GM18858 (cell line): ENCODE results near the gene NPSR1.
A peak's percentile ranks its signal among the peaks of the same experiment; 100 is the strongest.
"Not testable (repeated sequence)": the region's sequence is repeated elsewhere in the genome, so short reads cannot be mapped to it uniquely, and the experiment has no call there.

ENCODE experiments used
- ATAC-seq: cut with Tn5 transposase; IDR thresholded peaks from one replicate; pipeline ENCODE4 v1.9.1; 2021; ENCODE audit not compliant: unreplicated experiment

NPSR1 gene

DNA sequence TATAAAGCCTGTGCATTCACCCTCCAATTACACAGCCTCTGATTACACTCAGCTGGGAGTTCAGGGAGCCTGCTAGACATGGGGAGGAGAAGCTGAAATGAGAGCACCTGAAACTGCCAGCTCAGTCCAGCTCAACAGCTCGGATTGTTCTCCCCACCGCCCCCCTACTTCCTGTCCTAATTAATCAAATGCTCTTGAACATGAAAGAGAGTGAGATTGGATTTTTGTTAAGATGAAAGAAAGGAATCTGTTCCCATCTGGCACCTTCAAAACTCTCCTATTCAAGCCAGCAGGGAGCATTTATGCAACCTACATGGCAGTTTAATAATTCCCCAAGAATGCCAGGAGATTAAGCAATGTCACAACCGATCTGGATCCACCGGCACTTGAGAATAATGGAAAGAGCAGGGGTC lies 98.0 kb downstream of the NPSR1 start:
- no peak for ATAC-seq

DNA sequence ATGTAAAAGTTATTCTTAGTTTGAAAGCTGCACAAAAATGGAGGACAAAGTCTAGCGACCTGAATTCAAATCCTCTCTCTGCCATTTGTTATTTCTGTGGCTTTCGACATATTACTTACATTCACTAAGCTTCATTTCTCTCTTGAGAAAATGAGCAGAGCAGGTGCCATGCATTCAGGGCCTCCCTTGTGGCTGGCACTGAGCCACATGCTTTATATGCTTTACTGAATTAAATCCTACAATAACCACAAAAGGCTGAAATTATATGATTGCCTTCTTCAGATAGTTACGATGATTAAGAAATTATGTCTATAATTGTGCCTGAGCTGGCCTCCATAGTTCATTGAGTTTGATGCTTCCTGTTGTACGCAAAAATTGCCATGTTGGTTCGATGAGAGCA lies 98.7 kb downstream of the NPSR1 start:
- ATAC-seq = no peak

GRCh38 chr7:34757570-34758110 lies 99.6 kb downstream of the NPSR1 start:
- no peak for ATAC-seq

DNA sequence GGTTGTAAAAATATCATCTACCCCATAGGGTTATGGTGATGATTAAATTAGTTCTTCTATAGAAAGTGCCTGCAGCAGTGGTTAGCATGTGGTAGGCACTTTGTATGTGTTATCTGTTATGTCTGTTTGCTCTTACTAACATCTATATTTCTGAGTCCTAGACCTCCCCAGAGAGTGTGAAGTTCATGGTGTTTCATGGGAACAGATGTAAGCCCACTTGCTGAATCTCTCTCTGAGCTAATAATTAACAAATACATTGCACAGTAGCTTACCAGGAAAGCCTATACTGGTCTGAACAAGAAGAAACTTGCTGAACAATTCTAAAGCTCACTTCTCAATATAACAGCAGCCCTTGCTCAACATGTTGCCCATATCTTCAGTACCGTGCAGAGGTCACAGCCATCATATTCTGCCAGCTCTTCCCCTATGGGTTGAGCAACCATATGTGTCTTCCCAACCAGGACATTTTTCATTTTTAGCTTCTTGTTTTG lies 100.1 kb downstream of the NPSR1 start:
- ATAC-seq = no peak

GRCh38 chr7:34759477-34760125 lies 101.6 kb downstream of the NPSR1 start:
- ATAC-seq = peak; percentile 29

DNA sequence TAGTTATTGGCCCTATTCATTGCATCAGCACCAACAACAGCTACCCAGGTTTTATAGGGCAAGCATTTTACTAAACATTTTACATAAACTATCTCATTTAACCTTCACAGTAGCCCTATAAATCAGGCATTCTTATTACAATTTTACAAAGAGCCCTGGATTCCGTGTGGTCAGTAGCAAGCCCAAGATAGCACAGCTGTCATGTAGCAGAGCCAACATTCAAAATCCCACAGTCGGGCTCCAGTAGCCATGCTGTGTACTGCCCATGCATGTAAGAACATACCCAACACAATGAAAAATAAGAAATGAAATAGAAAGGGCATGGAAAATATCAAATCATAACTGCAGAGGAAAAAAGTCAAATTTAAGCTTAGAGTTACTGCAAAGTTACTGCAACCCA lies 102.3 kb downstream of the NPSR1 start:
- no peak for ATAC-seq

- ATAC-seq = no peak
These were observed 103.2 kb downstream of the NPSR1 start for GRCh38 chr7:34761206-34761605.

DNA sequence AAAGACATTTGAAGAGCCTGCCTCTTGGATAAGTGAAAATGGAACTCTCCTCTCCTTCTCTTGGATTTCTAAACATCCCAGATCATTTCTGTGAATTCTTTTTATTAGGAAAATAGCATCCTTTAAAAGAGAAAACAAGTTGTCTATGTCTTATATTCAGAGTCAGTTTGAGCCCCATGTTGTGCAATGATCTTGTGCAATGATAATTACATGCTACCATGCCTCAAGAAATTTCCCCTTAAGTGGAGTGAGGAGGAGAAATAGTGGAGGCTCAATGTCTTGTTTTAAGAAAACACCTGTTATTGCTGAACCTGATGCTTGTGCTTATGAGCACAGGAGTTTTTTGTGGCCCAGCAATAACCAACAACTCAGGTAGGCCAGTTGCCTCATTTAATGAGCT lies 103.6 kb downstream of the NPSR1 start:
- no peak for ATAC-seq

DNA sequence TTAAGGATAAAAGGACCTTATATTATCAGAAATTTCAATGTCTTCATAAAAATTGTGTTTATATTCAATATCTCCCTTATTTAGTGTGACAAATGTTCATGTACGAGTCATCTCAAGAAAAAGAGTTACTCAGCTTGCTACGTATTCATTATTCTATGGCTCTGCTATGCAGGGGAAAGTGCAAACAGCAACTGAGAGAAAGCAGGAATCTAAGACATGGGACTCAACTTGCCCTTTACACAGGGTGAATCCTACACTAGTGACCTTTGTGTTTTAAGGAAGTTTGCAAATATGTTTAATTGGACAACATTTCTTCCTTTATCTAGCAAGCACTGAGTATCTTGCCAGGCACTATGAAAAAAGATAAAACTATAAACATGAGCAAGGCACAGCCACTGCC lies 104.7 kb downstream of the NPSR1 start:
- no peak for ATAC-seq

DNA sequence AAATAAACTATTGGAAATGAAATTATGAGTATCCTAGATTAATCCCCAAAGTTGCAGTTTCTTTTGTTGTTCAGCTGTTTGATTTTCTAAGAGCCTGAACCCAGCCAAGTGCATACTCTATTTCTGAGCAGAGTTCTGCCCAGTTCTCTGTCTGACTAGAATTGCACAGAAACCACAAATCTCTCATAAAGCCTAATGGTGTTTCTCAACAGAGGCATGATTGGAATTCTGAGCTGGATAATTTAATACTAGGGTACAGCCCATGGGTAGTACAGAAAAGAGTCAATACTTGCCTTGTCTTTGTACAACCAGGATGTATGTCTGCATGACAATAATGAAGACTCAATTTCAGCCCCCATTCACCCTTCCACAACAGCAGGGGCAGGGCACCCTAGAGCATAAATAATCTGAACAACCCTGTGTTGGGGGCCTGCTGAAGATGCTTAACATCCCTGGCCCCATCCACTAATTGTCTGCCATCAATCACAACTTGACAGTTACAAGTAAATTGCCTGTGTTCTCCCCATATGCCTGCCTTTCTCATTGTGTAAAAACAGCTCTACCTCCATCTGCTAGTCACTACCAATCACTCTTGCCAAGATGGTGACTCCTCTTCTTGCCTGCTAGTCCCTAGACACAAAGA lies 114.4 kb downstream of the NPSR1 start:
- ATAC-seq = no peak

GRCh38 chr7:34776748-34777358 lies 118.8 kb downstream of the NPSR1 start:
- ATAC-seq = no peak

DNA sequence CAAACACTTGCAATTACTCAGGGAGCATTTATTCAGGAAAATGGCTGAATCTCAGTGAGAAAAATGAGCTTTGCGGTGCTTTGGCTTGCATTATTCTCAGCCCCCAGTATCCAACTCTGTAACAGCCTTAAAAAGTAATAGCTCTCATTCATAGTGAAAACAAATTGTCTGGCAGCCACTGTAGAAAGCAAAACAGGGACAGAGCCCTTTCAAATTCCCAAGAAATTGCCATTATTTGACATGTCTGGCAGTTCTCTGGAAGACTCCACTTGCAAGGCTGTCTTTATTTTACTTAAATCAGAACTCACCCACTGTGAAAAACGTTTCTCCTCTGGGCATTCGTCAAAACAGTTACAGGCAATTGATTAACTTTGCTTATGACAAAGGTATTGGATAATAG lies 122.5 kb downstream of the NPSR1 start:
- no peak for ATAC-seq

DNA sequence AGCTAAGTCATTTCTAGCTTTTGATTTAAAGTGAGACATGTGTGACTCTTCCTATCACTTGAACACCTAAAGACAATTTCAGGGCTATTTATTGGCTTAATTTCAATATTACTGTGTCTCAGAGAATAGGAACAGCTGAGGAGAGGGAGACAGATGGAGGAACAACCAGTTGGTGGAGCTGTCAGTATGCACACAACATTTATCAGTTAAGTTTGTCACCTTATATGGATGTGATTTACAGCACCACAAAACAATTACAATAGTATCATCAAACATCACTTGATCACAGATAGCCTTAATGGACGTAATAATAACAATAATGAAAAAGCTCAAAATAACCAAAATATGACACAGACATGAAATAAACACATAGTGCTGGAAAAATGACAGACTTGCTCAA lies 129.6 kb downstream of the NPSR1 start:
- ATAC-seq = no peak

GRCh38 chr7:34806831-34807230 lies 148.8 kb downstream of the NPSR1 start:
- no peak for ATAC-seq

- ATAC-seq = no peak
These were observed 149.7 kb downstream of the NPSR1 start for GRCh38 chr7:34807548-34808340.

- ATAC-seq = not testable (repeated sequence)
These were observed 156.3 kb downstream of the NPSR1 start for GRCh38 chr7:34814203-34814842.

DNA sequence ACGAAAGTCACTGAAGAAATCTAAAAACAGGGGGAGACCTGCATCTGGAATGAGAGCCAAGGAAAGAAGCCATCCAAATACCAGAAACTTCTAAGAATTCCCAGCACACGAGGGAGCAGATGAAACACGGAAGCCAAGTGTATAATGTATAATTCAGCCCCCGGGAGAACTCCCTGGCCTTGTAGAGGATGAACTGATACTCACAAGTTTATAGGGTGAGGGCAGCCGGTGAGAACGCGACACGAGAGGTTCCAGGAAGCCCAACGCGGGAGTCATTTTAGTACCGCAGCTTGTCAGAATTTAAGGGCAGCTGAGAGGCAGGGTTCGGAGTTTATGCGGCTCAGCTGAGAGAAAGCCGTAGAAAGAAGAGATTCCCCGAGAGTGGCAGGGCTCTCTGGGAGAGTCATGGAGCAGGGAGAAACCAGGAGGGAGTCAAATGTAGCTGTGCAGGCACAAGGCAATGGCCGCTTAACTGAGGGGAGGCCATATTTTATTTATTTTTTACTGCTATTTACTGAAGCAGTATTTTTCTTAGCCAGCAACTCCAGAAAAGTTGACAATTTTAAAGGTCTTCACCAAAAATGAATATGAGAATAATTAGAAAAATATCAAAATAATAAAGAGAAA lies 164.0 kb downstream of the NPSR1 start:
- ATAC-seq = no peak

DNA sequence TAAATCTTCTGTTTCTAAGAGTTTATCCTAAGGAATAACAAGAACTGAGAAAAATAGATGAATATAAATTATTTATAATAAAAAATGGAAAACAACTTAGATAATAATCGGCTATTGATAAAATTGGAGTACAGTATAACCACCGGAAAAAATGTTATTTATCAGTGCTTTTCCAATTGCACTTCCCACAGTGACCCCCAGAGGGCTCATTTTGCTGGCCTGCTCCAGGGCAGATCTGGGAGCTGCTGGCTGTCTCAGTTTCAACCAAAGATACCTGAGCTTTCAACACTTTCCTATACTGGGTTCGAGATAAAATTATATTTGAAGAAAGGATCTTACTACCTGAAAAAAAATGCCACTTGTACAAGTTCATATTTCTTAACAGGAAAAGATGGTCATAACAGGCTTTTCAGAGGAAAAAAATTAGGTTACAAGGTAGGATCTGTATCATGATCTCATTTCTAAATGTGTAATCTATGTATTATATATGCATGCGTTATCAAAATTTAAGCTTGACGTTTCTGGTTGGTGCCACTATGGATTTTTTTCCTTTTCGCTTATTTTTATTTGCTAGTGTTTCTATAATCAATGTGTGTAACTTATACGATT lies 165.7 kb downstream of the NPSR1 start:
- peak; percentile 95 for ATAC-seq

DNA sequence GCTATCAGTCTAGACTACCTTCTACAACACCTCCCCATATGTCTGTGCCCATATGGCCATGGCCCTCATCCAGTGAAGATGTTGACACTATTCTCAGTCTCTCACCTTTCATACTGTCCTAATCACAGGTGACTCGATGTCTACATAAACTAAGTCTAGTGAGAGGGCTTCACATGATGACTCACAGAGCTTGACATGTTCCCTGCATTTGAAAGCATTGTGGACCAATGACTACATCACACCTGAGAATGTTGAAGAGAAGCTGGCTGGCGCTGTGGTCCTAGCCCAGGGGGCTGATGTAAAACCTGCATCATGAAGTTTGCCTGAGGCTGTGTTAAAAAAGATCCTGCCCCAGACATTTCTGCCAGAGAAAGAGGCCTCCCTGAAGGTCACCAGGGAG lies 167.2 kb downstream of the NPSR1 start:
- no peak for ATAC-seq

GRCh38 chr7:34830390-34830789 lies 172.4 kb downstream of the NPSR1 start:
- no peak for ATAC-seq
